NT2/D1 (cell line): ENCODE results near the gene XKRX.

Source experiments
- SUZ12 ChIP-seq: IDR thresholded peaks from 2 replicates; pipeline ENCODE4 v1.6.1; 2011; ENCODE audit not compliant: insufficient read length, insufficient read depth; ENCODE audit errors: extremely low read depth
- YY1 ChIP-seq: IDR thresholded peaks from 2 replicates; pipeline ENCODE4 v1.6.1; 2011; ENCODE audit not compliant: insufficient read length, insufficient read depth

- no peak for TF ChIP-seq YY1
- no peak for TF ChIP-seq SUZ12
Measured at GRCh38 chrX:100880368-100880767, 48.3 kb downstream of the XKRX start.
